Hepatocyte (in vitro differentiated cells): ENCODE results near the gene EGR1. TPM values are rescaled to one million over a fixed set of nuclear protein-coding genes. Genes with fewer than 3 reads are reported as not detected.

Source experiments
- DNase-seq: peaks from one replicate; pipeline ENCODE4 v3.0.0-alpha.2; 2016; ENCODE audit warnings: low spot score
- H2AFZ ChIP-seq: fragments of 200-600 bp; sonication (generic); 2 replicates; pipeline ENCODE4 v1.6.0; 2016; ENCODE audit warnings: antibody characterized with exemption, mild to moderate bottlenecking
- H3K27ac ChIP-seq: fragments of 200-600 bp; sonication (generic); 2 replicates; pipeline ENCODE4 v1.5.1; 2016; ENCODE audit warnings: mild to moderate bottlenecking
- H3K27me3 ChIP-seq: fragments of 200-600 bp; sonication (generic); 2 replicates; pipeline ENCODE4 v1.6.1; 2016
- H3K36me3 ChIP-seq: fragments of 200-600 bp; sonication (generic); replicated peaks from 2 replicates; pipeline ENCODE4 v1.5.1; 2016; ENCODE audit warnings: low read depth; ENCODE audit not compliant: insufficient read depth
- H3K4me1 ChIP-seq: fragments of 200-600 bp; sonication (generic); 2 replicates; pipeline ENCODE4 v1.5.1; 2016; ENCODE audit warnings: mild to moderate bottlenecking, moderate library complexity; ENCODE audit not compliant: insufficient read depth
- H3K4me2 ChIP-seq: fragments of 200-600 bp; sonication (generic); 2 replicates; pipeline ENCODE4 v1.6.0; 2016
- H3K4me3 ChIP-seq: fragments of 200-600 bp; sonication (generic); 2 replicates; pipeline ENCODE4 v1.5.1; 2016; ENCODE audit warnings: mild to moderate bottlenecking
- H3K79me2 ChIP-seq: fragments of 200-600 bp; sonication (generic); 2 replicates; pipeline ENCODE4 v1.6.0; 2017; ENCODE audit warnings: mild to moderate bottlenecking
- H3K9me2 ChIP-seq: fragments of 200-600 bp; sonication (generic); replicated peaks from 2 replicates; pipeline ENCODE4 v1.6.0; 2017; ENCODE audit warnings: mild to moderate bottlenecking; ENCODE audit not compliant: insufficient read depth
- H3K9me3 ChIP-seq: fragments of 200-600 bp; sonication (generic); 2 replicates; pipeline ENCODE4 v1.5.1; 2016; ENCODE audit warnings: low read depth, mild to moderate bottlenecking
- H4K20me1 ChIP-seq: fragments of 200-600 bp; sonication (generic); 2 replicates; pipeline ENCODE4 v1.6.0; 2016; ENCODE audit warnings: mild to moderate bottlenecking; ENCODE audit not compliant: insufficient read depth, poor library complexity, severe bottlenecking
- EZH2 ChIP-seq: fragments of 200-600 bp; sonication (generic); IDR thresholded peaks from 2 replicates; pipeline ENCODE4 v1.6.1; 2016; ENCODE audit warnings: antibody characterized with exemption, mild to moderate bottlenecking, borderline replicate concordance
- EZH2phosphoT487 ChIP-seq: fragments of 200-600 bp; sonication (generic); IDR thresholded peaks from one replicate; pipeline ENCODE4 v1.6.1; 2018; ENCODE audit warnings: antibody characterized with exemption, mild to moderate bottlenecking, low read depth, moderate library complexity; ENCODE audit not compliant: unreplicated experiment, severe bottlenecking
- WGBS: methylation state at CpG from one replicate; pipeline ENCODE4 v1.1.6; 2016; ENCODE audit warnings: low lambda C conversion rate; ENCODE audit errors: missing lambda C conversion rate; 5-methylcytosine and 5-hydroxymethylcytosine counted together
- polyA plus RNA-seq: library from polyadenylated mRNA; unstranded; fragments of >200 nt; fragmentation: Nextera tagmentation; extraction: Ambion mirVana; gene quantifications from 2 replicates; pipeline ENCODE4 v1.2.1, GENCODE V29; 2016
- total RNA-seq: library from RNA; depleted of rRNA; stranded (reverse); fragments of >200 nt; gene quantifications from 2 replicates; pipeline ENCODE4 v1.2.3, GENCODE V29; 2014
- TF ChIP-seq, protein P1 (sequence below): fragments of 200-600 bp; sonication (generic); IDR thresholded peaks from 2 replicates; pipeline ENCODE4 v1.5.1; 2016; ENCODE audit warnings: antibody characterized with exemption, mild to moderate bottlenecking; ENCODE audit not compliant: poor library complexity

Gene EGR1
- total and polyA plus RNA-seq, 2 experiments from 2014 or later, result 95.4 to 336 TPM

DNA sequence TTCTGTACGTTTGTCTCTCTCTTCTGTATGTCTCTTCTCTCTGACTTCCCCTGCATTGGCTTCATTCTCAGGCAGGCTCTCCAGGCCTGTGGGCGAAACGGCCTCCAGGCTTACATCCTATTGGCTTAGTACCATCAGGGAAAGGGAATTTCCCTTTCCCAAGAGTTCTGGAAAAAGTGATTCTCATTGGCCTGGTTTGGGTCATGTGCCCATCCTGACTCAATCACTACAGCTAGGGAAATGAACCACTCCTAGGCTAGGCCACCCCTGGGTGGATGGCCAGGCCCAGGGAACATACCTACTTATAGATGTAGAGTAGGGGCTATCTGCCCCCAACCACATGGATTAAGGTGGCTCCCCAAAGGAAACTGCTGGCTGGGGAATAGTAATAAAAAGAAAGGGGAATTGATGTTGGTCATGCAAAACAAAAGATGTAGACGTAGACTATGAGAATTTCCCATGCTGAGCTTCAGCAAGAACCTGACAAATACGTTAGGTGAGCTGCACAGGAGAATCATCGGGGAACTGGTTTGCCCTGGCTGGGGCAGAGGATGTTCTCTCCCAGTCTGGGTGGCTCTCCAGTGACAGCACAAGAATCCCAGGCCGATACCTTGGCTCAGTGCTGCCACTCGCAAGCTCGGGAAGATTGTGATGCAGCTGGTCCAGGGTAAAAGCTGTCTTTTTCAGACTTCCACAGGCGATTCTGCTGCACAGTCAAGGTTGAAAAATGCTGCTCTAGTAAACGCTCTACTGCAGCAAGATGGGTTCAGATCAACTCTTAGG, 3.7 kb upstream of the EGR1 start:
- Histone ChIP-seq H3K4me2 (no peak overlapping the region), H3K36me3 (no peaks in the 10 kb centered on the region), H3K9me3 (no peaks in the 10 kb centered on the region), H3K27ac (no peak overlapping the region), H3K4me1 (peaks cover 6% of the 10 kb centered on the region), H3K27me3 (no peaks in the 10 kb centered on the region), H4K20me1 (peaks cover 10% of the 10 kb centered on the region), H3K4me3 (no peak overlapping the region), H3K79me2 (no peaks in the 10 kb centered on the region), H2AFZ (no peak overlapping the region), H3K9me2 (no peaks in the 10 kb centered on the region)
- WGBS, result 87% methylated on average over 11 of the region's 11 CpGs
- TF ChIP-seq, protein P1, sequence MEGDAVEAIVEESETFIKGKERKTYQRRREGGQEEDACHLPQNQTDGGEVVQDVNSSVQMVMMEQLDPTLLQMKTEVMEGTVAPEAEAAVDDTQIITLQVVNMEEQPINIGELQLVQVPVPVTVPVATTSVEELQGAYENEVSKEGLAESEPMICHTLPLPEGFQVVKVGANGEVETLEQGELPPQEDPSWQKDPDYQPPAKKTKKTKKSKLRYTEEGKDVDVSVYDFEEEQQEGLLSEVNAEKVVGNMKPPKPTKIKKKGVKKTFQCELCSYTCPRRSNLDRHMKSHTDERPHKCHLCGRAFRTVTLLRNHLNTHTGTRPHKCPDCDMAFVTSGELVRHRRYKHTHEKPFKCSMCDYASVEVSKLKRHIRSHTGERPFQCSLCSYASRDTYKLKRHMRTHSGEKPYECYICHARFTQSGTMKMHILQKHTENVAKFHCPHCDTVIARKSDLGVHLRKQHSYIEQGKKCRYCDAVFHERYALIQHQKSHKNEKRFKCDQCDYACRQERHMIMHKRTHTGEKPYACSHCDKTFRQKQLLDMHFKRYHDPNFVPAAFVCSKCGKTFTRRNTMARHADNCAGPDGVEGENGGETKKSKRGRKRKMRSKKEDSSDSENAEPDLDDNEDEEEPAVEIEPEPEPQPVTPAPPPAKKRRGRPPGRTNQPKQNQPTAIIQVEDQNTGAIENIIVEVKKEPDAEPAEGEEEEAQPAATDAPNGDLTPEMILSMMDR, result no peak
- no peak for TF ChIP-seq EZH2phosphoT487
- TF ChIP-seq EZH2, result no peak
- peak; percentile 42 for DNase-seq

DNA sequence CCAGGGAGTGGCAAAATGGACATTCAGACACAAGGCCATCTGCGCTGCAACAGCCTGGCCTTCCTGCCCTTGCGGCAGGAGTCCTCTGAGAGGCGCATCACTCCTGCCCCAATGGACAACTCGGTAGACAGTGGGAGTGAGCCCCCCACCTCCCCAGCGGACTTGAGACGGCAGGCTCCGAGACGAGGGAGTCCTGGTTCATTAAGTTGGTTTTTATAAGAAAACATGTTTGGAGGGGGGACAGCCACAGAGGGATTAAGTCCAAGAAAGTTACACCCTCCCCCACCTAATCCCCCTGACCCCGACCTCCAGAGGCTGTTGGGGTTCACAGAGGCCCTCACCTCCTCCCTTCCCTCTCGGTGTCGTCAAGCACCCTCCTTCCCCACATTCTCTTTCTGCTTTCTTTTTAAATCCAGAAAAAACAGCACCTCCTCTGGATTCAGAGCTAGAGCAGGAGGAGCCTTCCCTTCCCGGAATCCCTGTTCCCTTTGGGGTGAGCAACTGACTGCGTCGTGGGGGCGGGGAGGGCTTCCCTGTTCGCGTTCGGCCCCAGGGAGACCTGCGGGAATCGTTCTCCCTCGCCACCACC, 1.8 kb upstream of the EGR1 start:
- peaks cover 25% of the 10 kb centered on the region for H4K20me1 ChIP-seq
- TF ChIP-seq EZH2phosphoT487 (no peak), EZH2 (no peak)
- TF ChIP-seq, protein P1, result no peak
- peak overlapping the region; percentile 18 for H3K4me3 ChIP-seq
- no peaks in the 10 kb centered on the region for H3K79me2 ChIP-seq
- WGBS, result 29% methylated on average over 13 of the region's 21 CpGs
- H2AFZ ChIP-seq, result peak overlapping the region; percentile 33
- peak; percentile 49 for DNase-seq
- H3K9me3 ChIP-seq, result no peaks in the 10 kb centered on the region
- H3K4me2 ChIP-seq, result peak overlapping the region; percentile 85
- peaks cover 6% of the 10 kb centered on the region for H3K4me1 ChIP-seq
- no peaks in the 10 kb centered on the region for H3K9me2 ChIP-seq
- no peaks in the 10 kb centered on the region for H3K36me3 ChIP-seq
- H3K27me3 ChIP-seq, result no peaks in the 10 kb centered on the region
- H3K27ac ChIP-seq, result peak overlapping the region; percentile 98

DNA sequence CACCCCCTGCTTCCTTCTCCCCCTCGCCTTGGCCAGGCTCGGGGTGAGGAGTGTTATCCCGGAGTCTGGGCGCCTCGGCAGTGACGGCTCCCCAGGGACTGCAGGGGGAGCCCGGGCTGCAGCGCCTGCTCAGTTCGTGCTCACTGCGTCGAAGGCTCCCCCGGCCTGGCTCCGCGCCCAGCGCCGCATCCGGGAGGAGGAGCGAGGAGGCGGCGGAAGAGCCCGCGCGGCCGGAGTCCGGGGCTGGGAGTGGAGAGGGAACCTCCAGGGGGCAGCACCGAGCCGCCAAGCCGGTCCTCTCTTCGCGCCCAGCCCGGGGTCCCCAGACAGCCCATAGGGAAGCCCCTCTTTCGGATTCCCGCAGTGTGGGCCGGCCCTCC, 1.3 kb upstream of the EGR1 start:
- Histone ChIP-seq H2AFZ (peak overlapping the region; percentile 33), H3K27me3 (no peaks in the 10 kb centered on the region), H3K36me3 (no peaks in the 10 kb centered on the region), H3K9me2 (no peaks in the 10 kb centered on the region), H3K4me2 (peak overlapping the region; percentile 85), H4K20me1 (peaks cover 25% of the 10 kb centered on the region), H3K9me3 (no peaks in the 10 kb centered on the region), H3K4me3 (peak overlapping the region; percentile 32), H3K79me2 (no peaks in the 10 kb centered on the region), H3K4me1 (peaks cover 6% of the 10 kb centered on the region), H3K27ac (peak overlapping the region; percentile 98)
- 0% methylated on average over 30 of the region's 34 CpGs for WGBS
- DNase-seq, result peak; percentile 99
- TF ChIP-seq, protein P1, result peak; percentile 89
- no peak for TF ChIP-seq EZH2phosphoT487
